Measurements from ENCODE around the gene NCOA3.

NCOA3 gene

DNA sequence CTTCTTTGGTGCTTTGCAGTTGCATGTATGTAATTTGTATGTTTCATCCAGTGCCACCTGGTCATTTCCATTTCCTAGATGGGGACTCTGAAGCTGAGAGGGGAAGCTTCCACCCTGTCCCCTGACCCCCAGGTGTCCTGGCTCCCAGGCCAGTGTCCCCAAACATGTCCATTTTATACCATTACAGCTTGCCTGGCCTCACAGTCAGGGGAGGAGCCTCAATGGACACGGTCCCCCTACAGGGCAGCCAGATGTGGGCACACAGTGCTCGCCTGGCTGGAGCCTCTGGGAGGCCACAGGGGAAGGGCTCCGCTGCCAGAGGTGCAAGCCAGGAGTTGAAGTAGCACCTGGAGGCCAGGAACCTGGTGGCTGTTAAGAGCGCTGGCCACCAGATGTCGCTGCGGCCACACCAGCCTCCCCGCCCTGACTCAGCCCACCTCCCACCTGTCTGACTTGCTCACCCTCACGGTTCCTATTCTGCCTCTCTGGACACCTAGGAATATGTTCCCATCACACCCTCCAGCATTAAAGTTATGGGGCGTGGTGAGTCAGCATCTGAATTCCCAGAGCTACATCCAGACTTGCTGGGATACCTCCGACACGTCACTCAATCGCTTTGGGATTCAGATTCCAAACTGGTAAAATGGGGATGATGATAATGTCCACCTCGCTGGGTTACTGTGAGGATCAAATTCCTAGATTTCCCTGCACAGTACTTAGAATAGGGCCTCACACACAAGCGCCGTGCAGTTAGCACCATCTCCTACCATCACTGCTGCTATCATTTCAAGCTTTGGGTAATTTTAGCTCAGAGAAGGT is 176.2 kb downstream of the NCOA3 start:
- TF ChIP-seq, protein P1, sequence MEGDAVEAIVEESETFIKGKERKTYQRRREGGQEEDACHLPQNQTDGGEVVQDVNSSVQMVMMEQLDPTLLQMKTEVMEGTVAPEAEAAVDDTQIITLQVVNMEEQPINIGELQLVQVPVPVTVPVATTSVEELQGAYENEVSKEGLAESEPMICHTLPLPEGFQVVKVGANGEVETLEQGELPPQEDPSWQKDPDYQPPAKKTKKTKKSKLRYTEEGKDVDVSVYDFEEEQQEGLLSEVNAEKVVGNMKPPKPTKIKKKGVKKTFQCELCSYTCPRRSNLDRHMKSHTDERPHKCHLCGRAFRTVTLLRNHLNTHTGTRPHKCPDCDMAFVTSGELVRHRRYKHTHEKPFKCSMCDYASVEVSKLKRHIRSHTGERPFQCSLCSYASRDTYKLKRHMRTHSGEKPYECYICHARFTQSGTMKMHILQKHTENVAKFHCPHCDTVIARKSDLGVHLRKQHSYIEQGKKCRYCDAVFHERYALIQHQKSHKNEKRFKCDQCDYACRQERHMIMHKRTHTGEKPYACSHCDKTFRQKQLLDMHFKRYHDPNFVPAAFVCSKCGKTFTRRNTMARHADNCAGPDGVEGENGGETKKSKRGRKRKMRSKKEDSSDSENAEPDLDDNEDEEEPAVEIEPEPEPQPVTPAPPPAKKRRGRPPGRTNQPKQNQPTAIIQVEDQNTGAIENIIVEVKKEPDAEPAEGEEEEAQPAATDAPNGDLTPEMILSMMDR (IDR thresholded peaks at IDR 0.05; ENCODE audit: control insufficient read depth, extremely low read depth, insufficient read depth): peak; percentile 89
- no peak for DNase-seq (ENCODE audit: low read depth)
- no peak overlapping the region for H3K4me3 ChIP-seq (ENCODE audit: low read depth, low read length)

DNA sequence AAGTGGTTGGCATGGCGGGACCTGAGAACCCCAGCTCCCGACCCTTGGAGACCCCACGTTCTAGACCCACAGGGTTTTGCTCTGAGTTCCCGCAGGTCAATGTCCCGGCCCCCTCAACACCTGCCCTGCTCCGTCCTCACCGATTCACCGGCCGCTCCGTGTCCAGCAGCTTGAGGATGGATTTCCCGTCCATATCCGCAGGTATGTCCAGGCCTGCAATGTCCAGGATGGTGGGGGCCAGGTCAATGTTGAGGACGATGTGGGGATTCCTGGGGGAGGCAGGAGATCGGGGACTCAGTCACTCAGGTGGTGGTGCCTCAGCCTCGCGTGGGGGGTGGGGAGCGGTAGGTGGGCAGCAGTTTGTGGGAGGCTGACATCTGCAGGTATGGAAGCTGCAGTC is 176.8 kb downstream of the NCOA3 start:
- H3K4me3 ChIP-seq (ENCODE audit: low read depth, low read length): no peak overlapping the region
- DNase-seq (ENCODE audit: low read depth): no peak
- TF ChIP-seq, protein P1 (IDR thresholded peaks at IDR 0.05; ENCODE audit: control insufficient read depth, extremely low read depth, insufficient read depth): no peak

DNA sequence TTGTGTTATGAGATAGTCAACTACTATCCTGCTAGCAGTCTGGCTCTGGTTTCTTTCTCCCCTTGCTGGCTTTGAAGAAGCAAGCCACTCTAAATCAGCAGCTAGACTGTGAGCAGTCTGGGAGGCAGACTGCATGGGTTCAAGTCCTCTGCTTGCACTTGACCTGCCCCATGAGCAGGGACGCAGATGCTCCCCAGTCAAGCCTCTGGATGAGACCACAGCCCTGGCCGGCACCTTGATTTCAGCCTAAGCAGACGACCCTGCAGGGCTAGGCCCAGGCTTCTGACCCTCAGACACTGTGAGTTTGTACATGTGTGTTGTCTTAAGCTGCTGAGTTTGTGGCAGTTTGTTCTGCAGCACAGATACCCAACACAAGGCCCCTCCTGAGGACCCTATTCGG is 177.8 kb downstream of the NCOA3 start:
- no peak for DNase-seq (ENCODE audit: low read depth)
- no peak overlapping the region for H3K4me3 ChIP-seq (ENCODE audit: low read depth, low read length)
- TF ChIP-seq, protein P1 (IDR thresholded peaks at IDR 0.05; ENCODE audit: control insufficient read depth, extremely low read depth, insufficient read depth): no peak

DNA sequence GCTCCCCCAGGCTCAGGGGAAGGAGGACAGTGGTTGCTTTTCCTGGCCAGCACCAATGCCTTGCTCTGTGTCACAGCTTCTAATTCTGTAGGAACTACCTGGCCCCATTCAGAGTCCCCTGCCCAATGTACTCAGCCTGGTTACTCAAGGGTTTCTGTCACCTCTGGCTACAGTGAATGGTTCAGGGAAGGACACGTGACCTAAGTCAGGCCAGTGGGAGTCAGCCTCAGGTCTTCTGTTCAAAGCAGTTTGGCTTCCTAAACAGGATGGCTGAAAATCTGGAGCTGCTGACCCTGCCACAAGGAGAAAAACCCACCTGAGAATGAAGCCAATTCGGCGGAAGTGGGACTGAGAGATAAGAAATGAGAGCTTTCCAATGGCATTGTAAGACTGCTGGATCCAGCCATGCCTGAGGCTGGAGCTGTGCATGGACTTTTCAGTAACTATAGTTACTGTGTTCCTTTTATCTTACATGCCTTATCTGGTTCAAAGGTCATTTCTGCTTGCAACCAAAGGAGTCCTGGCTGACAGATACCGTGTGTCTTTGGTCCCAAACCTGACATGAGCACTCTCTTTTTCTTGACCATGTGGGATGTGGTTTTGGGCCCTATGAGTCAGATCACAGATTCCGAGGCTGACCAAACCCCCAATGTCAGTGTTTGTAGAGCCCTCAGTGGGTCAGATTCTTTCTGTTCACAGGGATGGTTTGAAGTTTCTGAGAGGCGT is 179.3 kb downstream of the NCOA3 start:
- DNase-seq (ENCODE audit: low read depth): no peak
- TF ChIP-seq, protein P1 (IDR thresholded peaks at IDR 0.05; ENCODE audit: control insufficient read depth, extremely low read depth, insufficient read depth): no peak
- no peak overlapping the region for H3K4me3 ChIP-seq (ENCODE audit: low read depth, low read length)

DNA sequence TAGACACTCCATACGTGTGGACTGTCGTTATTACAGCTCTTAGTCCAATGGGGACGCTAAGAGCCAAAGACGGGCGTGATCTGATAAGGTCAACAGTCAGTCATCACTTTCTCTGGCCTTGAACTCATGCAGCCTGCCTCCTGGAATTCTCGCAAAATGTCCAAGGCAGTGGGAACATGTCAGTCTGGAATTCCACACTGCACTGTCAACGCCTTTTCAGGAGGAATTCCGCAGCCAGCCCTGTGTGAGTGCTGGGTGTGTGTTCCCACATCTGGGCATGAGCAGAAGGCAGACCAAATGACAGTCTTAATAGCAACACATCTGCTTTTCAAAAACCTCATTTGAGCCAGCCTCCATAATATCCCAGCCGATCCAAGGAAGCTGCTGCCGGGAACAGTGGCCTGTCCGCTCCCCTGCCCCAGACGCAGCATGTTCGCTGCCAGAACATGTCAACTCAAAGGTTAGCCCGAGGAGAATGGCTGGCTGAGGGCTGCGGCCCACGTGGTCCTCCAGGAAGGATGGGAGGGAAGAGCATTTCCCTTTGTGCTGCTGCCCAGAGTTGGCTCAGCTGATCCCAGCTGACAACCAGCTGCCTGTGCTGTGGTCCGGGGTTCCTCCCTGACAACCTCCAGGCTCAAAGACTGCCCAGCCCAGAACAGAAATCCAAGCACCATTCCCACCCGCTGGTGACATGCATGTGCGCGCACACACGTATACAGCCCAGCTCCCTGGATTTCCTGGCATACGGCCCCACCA is 180.5 kb downstream of the NCOA3 start:
- TF ChIP-seq, protein P1 (IDR thresholded peaks at IDR 0.05; ENCODE audit: control insufficient read depth, extremely low read depth, insufficient read depth): no peak
- DNase-seq (ENCODE audit: low read depth): no peak
- H3K4me3 ChIP-seq (ENCODE audit: low read depth, low read length): no peak overlapping the region

DNA sequence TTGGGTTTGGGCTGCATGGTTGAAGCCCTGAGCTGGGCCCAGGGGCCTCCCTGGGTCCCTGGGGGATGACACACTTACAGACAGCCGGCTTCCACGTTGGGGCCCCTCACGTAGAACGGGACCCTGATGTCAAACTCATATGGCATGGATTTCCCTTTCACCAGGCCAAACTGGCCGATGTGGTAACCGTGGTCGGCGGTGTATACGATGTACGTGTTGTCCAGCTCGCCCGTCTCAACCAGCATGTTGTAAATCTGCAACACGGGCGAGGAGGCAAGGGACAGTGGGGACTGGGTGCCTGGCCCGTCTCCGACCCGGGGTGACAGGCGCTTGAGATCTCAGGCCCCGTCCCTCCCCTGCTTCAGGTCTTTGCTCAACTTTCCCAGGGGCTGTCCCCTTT is 181.2 kb downstream of the NCOA3 start:
- DNase-seq (ENCODE audit: low read depth): no peak
- TF ChIP-seq, protein P1 (IDR thresholded peaks at IDR 0.05; ENCODE audit: control insufficient read depth, extremely low read depth, insufficient read depth): no peak
- H3K4me3 ChIP-seq (ENCODE audit: low read depth, low read length): no peak overlapping the region
